ENCODE data around the gene BLCAP. TPM values are rescaled to one million over a fixed set of nuclear protein-coding genes. Genes with fewer than 3 reads are reported as not detected.

BLCAP gene
- total RNA-seq, 1 donor: 55.7 TPM

DNA sequence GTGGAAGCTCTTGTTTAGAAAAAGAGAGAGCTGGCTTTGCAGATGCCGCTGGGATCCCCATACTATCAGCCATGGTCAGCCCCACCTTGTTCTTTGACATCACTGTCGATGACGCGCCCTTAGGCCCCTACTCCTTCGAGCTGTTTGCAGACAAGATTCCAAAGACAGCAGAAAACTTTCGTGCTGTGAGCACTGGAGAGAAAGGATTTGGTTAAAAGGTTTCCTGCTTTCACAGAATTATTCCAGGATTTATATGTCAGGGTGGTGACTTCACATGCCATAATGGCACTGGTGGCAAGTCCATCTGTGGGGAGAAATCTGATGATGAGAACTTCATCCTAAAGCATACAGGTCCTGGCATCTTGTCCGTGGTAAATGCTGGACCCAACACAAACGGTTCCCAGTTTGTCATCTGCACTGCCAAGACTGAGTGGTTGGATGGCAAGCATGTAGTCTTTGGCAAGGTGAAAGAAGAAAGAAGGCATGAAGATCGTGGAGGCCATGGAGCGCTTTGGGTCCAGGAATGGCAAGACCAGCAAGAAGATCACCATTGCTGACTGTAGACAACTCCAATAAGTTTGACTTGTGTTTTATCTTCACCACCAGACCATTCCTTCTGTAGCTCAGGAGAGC is 2.4 kb upstream of the BLCAP start:
- TF ChIP-seq, protein P1, sequence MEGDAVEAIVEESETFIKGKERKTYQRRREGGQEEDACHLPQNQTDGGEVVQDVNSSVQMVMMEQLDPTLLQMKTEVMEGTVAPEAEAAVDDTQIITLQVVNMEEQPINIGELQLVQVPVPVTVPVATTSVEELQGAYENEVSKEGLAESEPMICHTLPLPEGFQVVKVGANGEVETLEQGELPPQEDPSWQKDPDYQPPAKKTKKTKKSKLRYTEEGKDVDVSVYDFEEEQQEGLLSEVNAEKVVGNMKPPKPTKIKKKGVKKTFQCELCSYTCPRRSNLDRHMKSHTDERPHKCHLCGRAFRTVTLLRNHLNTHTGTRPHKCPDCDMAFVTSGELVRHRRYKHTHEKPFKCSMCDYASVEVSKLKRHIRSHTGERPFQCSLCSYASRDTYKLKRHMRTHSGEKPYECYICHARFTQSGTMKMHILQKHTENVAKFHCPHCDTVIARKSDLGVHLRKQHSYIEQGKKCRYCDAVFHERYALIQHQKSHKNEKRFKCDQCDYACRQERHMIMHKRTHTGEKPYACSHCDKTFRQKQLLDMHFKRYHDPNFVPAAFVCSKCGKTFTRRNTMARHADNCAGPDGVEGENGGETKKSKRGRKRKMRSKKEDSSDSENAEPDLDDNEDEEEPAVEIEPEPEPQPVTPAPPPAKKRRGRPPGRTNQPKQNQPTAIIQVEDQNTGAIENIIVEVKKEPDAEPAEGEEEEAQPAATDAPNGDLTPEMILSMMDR (IDR thresholded peaks at IDR 0.05; ENCODE audit: insufficient read depth, low read depth, low read length): no peak
- no peak overlapping the region for H3K4me3 ChIP-seq (ENCODE audit: low read depth, low read length)
- no peak for DNase-seq (ENCODE audit: low read depth)

DNA sequence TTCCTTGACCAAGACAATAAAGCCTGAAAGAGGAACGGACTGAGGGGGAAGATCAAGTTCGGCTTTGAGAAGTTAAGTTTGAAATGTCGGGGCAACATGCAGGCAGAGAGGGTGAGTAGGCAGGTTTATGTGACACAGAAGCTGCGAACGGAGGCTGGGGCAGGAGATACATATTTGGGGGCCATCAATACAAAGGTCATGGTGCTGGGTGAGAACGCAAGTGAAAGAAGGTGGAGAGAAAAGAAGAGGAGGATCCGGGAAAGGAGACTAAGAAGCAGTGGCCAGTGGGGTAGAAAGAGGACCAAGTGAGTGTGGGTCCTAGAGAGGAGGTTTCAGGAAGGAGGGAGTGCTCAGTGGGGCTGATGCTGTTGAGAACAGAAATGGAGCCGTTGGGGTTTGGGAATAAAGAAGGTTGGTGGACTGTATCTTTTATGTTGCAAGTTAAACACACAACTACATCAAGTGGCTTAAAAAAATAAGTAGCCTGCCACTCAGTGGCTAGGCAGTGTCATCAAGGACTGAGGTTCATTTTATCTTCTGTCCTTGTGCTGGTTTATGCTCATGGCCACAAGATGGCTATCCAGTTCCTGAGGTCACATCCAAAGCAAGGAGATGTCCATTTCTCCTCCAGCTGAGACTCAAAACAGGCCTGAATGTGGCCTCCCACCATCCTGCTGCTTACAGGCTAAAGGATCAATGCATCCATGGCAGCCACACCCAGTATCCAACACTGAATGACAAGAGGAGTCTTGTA is 1.7 kb upstream of the BLCAP start:
- no peak for DNase-seq (ENCODE audit: low read depth)
- TF ChIP-seq, protein P1 (IDR thresholded peaks at IDR 0.05; ENCODE audit: insufficient read depth, low read depth, low read length): no peak

DNA sequence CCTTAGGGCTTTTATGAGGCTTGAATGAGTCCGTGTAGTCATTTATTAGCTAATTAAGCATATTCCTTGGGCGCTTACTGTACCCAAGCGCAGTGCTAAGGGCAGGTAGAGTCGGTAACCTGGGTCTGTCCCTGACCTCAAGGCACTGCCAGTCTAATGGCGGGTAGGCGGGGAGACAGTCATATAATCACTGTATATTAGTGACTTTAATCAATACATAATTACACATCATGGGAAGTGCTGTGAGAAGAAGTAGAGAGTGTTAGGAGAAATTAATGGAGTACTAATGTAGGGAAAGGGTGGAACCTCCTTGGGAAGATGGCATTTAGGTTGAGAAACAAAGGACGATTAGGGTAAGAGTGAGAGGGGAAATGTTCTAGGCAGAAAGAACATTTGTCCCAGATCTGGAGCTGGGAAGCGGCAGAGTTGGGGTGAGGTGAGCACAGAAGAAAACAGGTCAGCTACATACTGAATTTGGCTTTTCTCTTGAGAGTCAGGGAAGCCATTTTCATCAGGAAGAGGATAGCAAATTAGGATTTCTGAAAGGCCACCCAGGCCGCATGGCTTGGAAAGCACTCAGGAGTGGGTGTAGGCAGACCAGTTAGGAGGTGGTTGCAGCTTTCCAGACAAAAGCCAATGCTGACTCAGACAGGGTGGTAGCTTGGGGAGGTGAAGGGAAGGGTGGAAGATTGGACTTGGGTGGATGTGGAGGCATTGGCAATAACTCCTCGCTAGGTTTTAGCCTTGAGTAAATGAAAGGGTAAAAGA is 954 bp upstream of the BLCAP start:
- no peak for DNase-seq (ENCODE audit: low read depth)
- peak overlapping the region; percentile 81 for H3K4me3 ChIP-seq (ENCODE audit: low read depth, low read length)
- TF ChIP-seq, protein P1 (IDR thresholded peaks at IDR 0.05; ENCODE audit: insufficient read depth, low read depth, low read length): no peak

More for the DNA sequence above, 1.7 kb upstream of the BLCAP start:
- no peak overlapping the region for H3K4me3 ChIP-seq (ENCODE audit: low read depth, low read length)

- peak; percentile 31 for DNase-seq (ENCODE audit: low read depth)
- TF ChIP-seq, protein P1 (IDR thresholded peaks at IDR 0.05; ENCODE audit: insufficient read depth, low read depth, low read length): no peak
- H3K4me3 ChIP-seq (ENCODE audit: low read depth, low read length): peak overlapping the region; percentile 81
Measured at GRCh38 chr20:37526839-37527637, 638 bp downstream of the BLCAP start.

DNA sequence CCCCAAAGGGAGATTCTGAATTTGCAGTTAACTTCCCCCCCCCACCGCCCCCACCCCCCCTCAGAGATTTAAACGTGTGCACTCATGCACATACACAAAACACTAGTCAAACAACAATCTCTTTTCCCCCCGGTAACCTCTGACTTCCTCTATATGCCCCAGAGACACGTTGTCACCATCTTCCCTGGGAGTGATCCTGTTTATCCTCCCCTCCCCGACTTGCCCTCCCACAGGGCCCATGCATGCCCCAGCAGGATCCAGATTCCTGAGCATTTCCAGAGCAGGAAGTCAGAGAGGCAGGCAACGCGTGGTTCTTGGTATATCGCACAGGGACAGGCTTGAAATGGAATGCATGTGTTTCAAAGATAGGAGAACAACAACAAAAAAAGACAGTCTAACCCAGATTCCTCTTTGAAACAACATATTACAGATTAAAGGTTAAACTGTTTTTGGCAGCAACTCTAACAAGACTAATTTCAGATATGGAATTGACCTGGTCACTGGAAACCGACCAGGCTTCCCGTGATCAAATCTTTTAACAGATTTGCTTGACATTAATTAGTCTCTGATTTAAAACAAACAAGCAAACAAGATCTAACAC is 1.3 kb downstream of the BLCAP start:
- H3K4me3 ChIP-seq (ENCODE audit: low read depth, low read length): peak overlapping the region; percentile 81
- TF ChIP-seq, protein P1 (IDR thresholded peaks at IDR 0.05; ENCODE audit: insufficient read depth, low read depth, low read length): no peak
- DNase-seq (ENCODE audit: low read depth): peak; percentile 70

- DNase-seq (ENCODE audit: low read depth): no peak
- peak overlapping the region; percentile 81 for H3K4me3 ChIP-seq (ENCODE audit: low read depth, low read length)
- TF ChIP-seq, protein P1 (IDR thresholded peaks at IDR 0.05; ENCODE audit: insufficient read depth, low read depth, low read length): no peak
Measured at GRCh38 chr20:37525810-37526209, 1.9 kb downstream of the BLCAP start.

Measured in fibroblast of villous mesenchyme (primary cell).